Stimulated activated CD4-positive, alpha-beta T cell treated with anti-CD3 and anti-CD28 coated beads, Interleukin-4, amount 100 ng/mL, for 24 hours (primary cell): ENCODE measurements around the gene SLC16A7.
"Not testable (repeated sequence)": the region's sequence is repeated elsewhere in the genome, so short reads cannot be mapped to it uniquely, and the experiment has no call there.

Experiments used
- DNase-seq: peaks from one replicate; pipeline ENCODE4 v3.0.0-alpha.2; 2020

The SLC16A7 gene, protein sequence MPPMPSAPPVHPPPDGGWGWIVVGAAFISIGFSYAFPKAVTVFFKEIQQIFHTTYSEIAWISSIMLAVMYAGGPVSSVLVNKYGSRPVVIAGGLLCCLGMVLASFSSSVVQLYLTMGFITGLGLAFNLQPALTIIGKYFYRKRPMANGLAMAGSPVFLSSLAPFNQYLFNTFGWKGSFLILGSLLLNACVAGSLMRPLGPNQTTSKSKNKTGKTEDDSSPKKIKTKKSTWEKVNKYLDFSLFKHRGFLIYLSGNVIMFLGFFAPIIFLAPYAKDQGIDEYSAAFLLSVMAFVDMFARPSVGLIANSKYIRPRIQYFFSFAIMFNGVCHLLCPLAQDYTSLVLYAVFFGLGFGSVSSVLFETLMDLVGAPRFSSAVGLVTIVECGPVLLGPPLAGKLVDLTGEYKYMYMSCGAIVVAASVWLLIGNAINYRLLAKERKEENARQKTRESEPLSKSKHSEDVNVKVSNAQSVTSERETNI

DNA sequence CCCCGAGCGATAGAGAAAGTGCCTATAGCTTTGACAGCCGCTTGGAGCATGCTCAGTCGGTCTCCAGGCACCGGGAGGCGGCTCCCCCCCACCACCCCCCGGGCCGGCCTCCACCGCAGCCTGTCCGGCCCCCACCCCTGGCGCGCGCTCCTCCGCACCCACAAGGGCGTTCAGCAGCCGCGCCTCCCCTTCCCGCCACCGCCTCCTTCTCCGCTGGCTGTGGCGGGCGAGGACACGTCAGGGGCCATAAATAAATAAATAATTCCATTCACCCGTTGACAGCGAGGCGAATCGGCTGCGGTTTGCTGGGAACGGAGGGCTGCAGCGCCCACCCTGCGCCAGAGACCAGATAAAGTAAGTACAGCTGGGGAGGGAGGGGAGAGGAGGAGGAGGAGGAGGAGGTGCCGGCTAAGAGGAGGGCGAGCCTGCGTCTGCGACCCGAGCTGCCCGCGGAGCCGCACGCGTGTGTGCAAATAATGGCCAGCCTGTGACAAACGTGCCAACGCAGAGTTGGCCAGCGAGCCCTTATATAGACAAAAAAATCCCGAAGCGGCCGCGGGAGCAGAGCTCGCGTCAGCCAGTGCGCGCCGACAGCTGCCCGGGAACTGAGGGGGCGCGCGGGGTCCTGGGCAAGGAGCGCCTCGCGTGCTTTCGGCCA is at the start of gene SLC16A7:
Gene SLC16A7 (plus strand): TSS at position 147 of the 658 bp plus-strand sequence. CDS start 108,773 bp downstream, outside the sequence.
- peak; percentile 86 for DNase-seq

DNA sequence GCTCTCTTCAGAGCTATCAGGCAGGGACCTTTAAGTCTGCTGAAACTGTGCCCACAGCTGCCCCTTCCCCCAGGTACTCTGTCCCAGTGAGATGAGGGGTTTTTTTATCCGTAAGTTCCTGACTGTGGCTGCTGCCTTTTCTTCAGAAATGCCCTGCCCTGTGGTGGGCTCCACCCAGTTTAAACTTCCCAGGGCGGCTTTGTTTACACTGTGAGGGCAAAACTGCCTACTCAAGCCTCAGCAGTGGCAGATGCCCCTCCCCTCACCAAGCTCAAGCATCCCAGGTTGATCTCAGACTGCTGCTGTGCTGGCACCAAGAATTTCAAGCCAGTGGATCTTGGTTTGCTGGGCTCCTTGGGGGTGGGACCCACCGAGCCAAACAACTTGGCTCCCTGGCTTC is 46.9 kb upstream of the SLC16A7 start:
- no peak for DNase-seq

DNA sequence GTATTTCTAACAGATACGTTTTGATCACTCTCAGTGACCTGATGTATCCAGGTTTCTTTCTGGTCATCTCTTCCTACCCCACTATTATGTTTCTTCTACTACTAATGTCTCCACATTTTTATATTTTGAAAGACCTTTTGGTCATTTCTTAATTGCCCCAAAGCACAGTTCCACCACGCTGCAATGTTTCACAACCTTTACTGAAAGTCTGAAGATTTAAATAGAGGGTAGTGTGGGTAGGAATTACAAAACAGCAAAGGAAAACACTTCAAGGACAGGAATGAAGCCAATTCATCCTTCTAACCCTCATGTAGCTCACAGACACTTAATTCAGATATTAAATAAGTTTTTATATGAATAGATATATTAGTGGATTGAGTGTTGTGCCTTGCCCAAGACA is 36.1 kb upstream of the SLC16A7 start:
- no peak for DNase-seq

DNA sequence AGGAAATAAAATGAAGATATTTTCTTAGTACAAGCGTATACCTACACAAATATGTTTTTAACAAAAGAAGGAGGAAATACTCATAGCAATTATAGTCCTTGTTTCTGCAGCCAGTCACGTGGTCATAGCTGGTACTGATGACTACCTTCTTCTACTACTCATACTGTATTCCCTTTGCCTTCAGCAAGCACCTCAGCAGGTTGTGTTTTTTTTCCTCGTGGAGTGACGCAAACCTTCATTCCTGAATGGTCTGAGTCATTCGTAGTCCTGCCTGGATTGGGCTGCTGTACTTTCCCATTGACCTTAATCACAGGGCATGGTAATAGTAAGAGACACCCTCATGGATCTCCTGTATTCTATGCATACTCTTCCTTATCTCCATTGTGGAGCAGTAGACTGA is 25.7 kb upstream of the SLC16A7 start:
- DNase-seq = no peak

DNA sequence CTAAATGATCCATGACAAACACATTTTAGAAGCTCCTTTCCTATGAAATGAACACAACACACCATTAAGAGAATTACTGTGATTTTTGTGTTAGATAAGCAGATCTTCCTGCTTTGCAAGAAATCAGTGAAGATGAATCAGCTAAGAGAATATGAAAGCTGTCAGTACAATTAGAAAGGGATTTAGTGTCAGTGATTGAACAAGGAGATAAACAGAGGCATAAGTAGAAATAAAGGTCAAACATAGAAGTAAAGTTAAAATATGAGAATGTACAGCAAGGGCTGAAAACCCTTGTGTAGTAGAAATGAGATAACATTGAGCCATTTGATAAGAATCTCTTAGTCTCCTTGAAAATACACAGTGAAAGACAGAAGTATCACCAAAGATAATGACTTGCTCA is 21.4 kb upstream of the SLC16A7 start:
- DNase-seq = no peak

DNA sequence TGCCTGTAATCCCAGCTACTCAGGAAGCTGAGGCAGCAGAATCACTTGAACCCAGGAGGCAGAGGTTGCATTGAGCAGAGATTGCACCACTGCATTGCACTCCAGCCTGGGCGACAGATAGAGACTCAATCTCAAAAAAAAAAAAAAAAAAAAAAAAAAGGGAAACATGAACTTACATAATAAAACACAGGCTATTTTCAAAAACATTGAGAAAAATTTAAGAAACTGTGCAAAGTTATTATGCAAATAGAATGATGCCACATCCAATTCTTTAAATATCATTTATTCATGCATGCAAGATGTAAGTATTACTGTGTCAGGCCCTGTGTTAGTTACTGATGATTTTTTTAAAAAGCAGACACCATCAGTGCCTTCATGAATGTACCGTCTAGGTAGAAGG is 20.0 kb upstream of the SLC16A7 start:
- DNase-seq = no peak

DNA sequence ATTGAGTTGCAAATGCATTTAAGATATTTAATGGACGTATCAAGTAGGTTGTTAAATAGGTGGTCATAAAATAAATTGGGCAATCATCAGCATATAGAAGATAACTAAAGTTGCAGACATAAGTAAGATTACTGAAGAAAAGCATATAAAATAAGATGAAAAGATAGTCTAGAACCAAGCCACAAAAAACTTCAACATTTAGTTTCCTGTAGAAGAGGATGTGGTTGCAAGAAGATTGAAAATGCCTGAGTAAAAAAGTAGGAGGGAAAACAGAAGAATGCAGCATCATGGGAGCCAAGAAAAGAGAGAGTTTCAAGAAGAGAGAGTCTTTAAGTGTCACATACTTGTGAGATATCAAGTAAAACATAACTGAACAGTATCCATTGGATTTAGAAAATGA is 17.6 kb upstream of the SLC16A7 start:
- DNase-seq = no peak

DNA sequence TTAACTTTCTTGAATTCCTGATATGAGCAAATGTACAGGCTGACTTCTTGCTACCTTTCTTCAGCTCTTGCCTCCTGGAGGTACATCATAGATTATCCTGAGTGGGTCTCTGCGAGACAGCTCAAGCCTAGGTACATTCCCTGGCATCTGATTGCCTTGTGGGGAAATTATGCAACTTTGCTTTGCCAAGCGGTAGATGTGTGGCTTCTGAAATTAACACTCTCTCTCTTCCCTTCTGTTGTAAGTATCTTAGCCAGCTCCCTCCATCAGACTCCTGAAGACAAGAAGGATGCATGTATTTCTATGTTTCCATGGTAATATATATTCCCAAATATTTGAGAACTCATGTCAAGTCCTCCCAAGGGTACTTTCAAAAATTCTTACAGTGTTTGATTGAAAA is 16.2 kb upstream of the SLC16A7 start:
- DNase-seq = no peak

DNA sequence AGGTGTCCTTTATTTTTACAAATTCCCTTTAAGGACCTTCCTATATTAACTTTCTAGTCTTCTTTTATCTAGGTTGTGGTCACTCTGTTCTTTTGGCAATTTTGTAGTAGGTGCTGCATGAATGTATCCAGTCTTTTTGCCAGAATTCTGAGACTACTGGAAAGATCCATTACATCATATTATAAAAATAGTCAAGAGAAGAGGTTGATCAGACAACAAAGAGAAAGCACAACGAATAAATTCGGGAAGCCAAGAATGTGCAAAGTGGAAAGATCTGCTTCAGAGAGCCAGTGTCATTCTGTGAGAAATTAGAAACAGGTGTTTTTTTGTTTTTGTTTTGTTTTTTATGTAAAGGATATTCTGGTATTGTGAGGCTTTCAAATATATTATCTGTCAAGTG is 15.8 kb upstream of the SLC16A7 start:
- no peak for DNase-seq

DNA sequence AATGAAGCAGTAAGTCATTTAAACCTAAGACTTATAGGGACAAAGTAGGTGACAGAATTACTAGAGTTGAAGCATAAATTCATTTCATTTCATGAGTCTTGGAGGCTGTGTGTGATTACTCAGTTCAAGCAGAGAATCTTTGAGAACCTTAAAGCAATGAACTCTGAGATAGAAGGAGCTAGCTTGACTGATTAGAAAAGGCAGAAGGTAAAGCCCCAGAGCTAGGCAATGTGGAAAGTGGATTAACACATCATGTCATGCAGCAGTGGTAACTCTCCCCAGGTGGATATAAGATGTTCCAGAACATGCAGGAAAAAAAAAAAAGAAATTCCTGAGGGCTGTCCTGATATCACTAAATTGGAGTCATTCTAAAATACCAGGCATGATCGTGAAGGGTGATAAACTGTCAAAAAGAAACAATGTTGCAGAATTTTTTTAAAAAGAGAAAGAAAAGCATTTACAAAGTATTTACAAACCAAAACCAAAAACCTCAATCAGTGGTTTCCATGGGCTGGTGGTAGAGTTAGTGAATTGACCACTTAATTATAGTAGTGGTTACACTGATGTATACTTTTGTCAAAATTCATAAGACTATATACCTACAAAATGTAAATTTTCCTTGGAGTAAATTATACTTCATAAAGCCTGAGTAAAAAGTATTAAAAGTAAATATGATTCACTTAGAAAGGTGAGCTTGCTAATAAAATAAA is 12.7 kb upstream of the SLC16A7 start:
- DNase-seq = no peak

DNA sequence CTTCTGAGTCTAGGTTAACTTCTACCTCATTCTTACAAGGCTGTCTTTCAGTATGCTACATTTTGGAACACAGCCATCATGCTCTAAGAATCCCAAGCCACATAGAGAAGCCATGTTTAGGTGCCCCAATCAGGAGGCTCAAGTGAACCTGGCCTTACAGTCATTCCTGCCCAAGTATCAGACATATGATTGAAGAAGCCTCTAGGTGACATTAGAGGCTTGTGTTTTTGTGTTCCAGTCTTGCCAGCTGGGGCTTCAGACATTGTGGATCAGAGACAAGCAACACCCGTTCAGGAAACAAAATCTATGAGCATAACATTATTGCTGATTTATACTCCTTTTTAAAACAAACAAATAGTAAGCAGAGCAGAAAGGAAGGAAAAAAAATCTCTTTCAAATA is 8.1 kb upstream of the SLC16A7 start:
- DNase-seq = no peak

DNA sequence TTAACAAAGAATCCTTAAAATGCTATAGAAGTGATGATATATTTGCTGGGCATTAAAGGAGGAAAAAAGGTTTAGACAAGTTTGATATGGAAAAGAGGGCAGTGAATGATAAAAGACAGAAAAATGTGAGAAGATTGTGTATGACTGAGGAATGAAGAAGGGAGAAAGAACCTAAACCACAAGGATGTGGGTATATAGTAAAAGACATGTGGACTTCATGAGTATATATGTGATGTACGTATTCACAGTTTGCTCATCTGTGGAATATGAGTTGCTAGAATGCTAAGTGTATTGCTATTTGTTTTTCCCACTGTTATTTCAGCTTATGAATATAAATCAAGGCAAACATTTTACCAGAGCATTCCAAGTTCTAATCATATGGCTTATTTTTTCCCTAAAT is 2.1 kb upstream of the SLC16A7 start:
- no peak for DNase-seq

DNA sequence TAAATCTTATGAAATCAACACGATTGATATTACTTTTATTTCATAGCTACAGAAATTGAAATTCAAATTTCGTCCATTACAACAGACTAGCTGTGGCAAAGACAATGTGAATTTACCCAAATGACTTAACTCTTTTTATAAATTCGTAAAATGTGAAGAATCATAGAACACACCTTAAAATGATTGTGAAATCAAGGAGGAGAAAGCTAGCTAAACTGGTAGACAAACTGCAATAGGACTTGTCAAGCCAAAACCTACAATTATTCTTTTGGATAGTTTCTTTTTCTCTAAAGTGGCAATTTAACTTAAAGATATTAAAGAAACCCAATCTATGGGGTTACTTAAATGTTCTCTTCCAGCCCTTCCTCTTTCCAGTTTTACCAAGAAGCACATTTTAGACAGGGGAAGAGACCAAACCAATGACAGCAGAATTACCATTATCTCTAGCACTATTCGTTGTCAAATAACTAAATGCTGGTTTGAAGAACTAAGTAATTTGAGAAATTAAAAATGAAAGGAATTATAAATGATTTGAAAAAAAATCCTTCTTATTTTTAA is 807 bp upstream of the SLC16A7 start:
- DNase-seq = no peak

DNA sequence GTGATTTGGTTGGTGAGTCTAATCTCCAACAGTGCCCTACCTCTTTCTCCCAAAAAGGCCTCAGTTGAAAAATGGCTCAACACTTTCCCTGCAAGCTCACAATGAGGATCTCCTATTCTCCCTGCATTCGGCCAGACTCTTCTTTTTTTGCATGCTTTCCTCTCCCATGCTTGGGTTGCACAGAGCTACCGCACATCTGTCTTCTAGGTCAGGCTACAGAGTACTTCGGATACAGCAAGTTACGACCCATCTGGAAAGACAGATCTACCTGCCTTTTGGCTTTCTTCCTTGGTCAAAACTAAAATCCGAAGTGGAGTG is 305 bp upstream of the SLC16A7 start:
- DNase-seq = no peak

DNA sequence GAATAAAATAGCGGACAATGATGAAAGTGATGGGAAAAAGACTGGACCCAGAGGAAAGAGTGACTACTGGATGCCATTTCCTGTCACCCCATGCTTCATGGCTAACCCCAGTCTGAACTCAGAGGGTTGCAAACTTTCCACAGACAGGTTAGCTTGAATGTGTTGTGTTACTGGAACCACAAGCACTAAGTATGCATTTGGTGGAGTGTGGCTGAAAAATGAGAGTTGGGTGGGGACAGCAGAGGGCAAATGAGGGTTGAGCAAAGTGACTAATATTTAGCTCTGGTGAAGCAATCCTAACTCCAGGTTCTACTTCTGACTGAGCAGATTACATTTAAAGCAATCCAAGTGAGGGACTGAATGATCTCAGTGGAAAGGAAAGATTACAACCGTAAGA is 1.6 kb downstream of the SLC16A7 start:
- peak; percentile 81 for DNase-seq

DNA sequence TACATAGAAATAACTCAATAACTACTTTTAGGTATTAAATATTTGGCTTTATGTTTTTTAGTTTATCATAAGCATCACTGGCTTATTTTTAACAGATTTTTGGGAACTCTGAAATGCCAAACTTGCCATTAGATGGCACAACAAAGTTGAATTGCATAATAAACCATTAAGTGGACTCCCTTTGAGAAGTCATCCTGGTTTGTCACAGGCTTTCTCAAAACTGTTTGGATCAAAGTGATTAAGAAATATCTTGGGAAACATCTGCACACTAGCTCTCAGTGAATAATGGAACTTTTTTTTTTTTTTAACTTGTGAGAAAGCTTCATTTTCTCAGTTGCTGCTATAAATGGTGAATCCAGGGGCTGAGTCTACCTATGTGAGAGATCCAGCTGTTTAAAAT is 4.3 kb downstream of the SLC16A7 start:
- DNase-seq = no peak

DNA sequence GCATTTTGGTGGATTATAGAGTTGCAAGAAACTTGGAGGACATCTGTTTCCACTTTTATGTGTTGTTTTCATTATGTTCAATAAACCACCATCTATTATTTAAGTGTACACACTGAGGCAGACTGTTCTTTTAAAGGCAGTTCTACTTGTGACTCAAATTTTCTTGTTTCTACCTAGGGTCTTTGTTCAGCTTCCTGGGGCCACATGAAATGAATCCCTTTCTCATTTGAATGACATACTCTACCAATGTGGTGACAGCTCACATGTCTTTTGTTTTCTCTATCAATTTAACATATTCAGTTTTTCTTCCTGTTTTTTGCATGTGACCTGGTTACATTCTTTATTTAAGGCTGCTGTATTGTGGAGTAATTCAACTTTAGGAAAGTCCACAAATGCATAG is 7.9 kb downstream of the SLC16A7 start:
- DNase-seq = no peak

DNA sequence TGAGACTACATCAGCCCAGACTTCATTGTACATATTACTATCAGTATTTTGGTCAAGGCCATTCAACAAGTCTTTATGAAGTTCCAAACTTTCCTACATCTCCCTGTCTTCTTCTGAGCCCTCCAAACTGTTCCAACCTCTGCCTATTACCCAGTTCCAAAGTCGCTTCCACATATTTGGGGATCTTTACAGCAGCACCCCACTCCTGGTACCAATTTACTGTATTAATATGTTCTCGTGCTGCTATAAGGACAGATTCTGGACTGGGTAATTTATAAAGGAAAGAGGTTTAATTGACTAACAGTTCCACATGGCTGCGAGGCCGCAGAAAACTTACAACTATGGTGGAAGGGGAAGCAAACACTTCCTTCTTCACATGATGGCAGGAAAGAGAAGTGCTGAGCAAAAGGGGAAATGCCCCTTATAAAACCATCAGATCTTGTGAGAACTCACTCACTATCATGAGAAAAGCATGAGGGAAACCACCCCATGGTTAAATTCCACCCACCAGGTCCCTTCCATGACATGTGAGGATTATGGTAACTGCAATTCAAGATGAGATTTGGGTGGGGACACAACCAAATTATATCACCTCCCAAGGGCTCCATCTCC is 17.1 kb downstream of the SLC16A7 start:
- DNase-seq = not testable (repeated sequence)

DNA sequence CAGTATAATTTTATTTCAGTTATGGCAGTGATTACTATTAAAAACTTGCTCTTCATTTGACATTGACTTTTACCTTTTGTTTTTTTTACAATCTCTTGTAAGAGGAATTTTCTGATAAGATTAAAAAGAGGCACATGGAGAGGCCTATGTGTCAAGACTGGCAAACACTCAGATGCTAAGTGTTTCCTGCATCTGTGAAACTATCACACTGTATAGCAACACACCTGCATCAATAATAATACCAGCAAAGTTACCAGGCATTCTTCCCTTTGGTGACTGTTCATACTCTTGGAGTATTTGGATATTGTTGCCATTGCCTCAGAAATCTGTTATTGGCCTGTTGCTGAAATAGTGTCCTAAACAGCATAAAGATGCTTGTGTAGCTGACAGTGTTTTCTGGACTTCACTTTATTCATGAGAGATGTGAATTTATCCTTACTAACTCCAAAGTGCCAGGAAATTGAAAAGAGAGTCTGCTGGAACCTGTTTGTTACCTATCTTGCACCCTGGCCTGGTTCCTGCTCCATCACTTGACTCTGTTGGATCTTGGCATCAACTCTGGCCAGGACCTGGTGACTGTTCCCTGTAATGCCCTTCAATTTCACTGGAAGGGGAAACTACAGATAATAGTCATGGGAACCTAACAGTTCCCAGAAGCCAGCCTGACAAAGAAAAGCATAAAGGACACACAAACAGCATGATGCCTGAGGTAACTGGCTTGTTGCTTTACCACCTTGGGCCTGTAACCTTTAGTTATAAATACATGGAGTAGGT is 19.8 kb downstream of the SLC16A7 start:
- DNase-seq = no peak

DNA sequence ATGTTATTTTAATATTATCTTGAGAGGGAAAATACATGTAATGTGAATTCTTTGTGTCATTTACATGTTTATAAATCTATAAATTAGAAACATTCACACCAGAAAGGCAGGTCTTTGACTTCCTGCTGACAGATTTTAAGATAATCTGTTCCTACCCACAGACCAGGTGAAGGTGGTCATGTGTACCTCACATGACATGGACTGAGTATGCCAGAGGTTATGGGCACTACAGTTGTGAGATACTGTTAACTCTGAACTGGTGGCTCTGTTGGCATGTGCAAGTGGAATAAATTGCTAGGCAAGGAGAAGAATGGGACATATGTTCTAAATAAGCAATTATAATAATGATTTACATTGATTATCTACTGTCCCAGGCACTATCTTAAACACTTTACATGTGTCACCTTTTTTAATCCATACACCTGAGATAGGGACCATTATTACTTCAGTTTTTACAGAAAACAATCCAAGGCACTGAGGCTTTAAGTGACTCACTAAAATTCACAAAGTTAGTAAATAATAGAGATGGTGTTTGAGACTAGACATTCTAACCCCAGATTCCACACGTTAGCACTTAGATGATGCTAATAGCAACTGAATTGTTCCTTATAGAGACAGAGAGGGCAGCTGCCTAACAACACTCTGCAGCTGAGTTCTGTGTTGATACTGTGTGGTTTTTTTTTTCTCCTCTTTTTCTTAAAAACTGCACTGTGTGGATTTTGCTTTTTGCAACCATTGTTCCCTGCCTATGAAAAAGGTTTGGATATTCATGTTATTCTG is 23.8 kb downstream of the SLC16A7 start:
- DNase-seq = no peak

DNA sequence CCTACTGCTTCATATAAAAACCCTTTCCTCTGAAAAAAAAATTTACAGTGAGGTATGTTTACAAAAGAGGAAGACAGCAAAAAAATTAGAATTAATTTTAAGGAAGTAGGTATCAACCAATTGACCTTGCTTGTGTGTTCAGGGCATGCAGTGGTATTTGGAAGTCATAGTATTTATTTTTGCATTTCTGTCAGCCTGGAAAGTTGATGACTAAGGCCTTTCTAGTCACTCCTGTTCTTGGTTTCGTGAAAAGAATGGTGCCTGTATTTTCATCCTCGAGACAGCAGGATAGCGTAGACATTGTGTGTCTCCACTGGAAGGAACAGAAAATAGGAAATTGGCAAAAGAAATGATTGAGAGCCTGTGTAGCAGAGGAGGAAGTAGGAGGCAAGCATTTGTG is 24.5 kb downstream of the SLC16A7 start:
- no peak for DNase-seq
